ENCODE results near the gene MAOA. TPM values are rescaled to one million over a fixed set of nuclear protein-coding genes. Genes with fewer than 3 reads are reported as not detected.
A peak's percentile ranks its signal among the peaks of the same experiment; 100 is the strongest.
"Not testable (repeated sequence)": the region's sequence is repeated elsewhere in the genome, so short reads cannot be mapped to it uniquely, and the experiment has no call there.

MAOA gene
- polyA plus RNA-seq, 2 of the 4 experiments (the other 2 are of a cell fraction), result 0.34 to 5.6 TPM

DNA sequence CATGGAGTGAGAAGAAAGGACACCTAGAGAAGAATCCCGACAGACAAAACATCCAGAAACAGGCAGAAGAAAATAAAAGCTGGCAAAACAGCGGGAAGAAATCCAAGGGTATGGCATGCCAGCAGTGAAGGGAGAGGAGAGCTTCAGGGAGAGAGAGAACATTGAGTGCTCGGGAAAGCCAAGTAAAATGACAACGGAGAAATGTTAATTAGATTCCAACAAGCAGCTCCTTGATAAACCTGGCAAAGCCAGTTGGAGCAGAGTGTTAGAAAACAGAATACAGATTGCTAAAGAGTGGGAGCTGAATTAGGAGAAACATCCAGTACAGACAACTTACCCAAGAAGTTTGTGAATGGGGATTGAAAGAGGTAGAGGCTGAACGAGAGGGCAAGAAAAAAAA, 40.4 kb upstream of the MAOA start:
- no peak for ATAC-seq
- no peak for FAIRE-seq
- no peak for TF ChIP-seq CEBPB (IDR thresholded peaks at IDR 0.05)
- TF ChIP-seq MAZ (IDR thresholded peaks at IDR 0.05; ENCODE audit: borderline replicate concordance, low read depth, low read length), result no peak
- TF ChIP-seq PHF8 (IDR thresholded peaks at IDR 0.05; ENCODE audit: borderline replicate concordance, low read depth), result no peak
- TF ChIP-seq CHD4 (IDR thresholded peaks at IDR 0.05; ENCODE audit: borderline replicate concordance), result no peak
- no peak for TF ChIP-seq GATA3 (IDR thresholded peaks at IDR 0.05; ENCODE audit: borderline replicate concordance)
- no peak for TF ChIP-seq ZFP36 (IDR thresholded peaks at IDR 0.05; ENCODE audit: borderline replicate concordance, partially characterized antibody)
- TF ChIP-seq EHF (CRISPR knock-in tag; IDR thresholded peaks at IDR 0.05), result no peak
- no peak for TF ChIP-seq JUN (IDR thresholded peaks at IDR 0.05)
- TF ChIP-seq, protein P1, sequence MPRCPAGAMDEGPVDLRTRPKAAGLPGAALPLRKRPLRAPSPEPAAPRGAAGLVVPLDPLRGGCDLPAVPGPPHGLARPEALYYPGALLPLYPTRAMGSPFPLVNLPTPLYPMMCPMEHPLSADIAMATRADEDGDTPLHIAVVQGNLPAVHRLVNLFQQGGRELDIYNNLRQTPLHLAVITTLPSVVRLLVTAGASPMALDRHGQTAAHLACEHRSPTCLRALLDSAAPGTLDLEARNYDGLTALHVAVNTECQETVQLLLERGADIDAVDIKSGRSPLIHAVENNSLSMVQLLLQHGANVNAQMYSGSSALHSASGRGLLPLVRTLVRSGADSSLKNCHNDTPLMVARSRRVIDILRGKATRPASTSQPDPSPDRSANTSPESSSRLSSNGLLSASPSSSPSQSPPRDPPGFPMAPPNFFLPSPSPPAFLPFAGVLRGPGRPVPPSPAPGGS (IDR thresholded peaks at IDR 0.05), result no peak
- TF ChIP-seq MAX (IDR thresholded peaks at IDR 0.05), result no peak
- no peak for TF ChIP-seq NPAS2 (CRISPR knock-in tag; IDR thresholded peaks at IDR 0.05; ENCODE audit: borderline replicate concordance)
- no peak for TF ChIP-seq POLR2A (IDR thresholded peaks at IDR 0.05; ENCODE audit: low read length)
- TF ChIP-seq RNF2 (IDR thresholded peaks at IDR 0.05; ENCODE audit: borderline replicate concordance, low read depth), result no peak
- TF ChIP-seq, protein P2, sequence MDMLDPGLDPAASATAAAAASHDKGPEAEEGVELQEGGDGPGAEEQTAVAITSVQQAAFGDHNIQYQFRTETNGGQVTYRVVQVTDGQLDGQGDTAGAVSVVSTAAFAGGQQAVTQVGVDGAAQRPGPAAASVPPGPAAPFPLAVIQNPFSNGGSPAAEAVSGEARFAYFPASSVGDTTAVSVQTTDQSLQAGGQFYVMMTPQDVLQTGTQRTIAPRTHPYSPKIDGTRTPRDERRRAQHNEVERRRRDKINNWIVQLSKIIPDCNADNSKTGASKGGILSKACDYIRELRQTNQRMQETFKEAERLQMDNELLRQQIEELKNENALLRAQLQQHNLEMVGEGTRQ (IDR thresholded peaks at IDR 0.05), result no peak
- no peak for TF ChIP-seq HDAC2 (IDR thresholded peaks at IDR 0.05)
- no peak overlapping the region for H3K4me2 ChIP-seq
- no peak overlapping the region for H3K27ac ChIP-seq
- CTCF ChIA-PET, result no interaction called here
- H3K9me3 ChIP-seq, result no peaks in the 10 kb centered on the region
- H3K4me3 ChIP-seq, result no peak overlapping the region
- WGBS (ENCODE audit: missing lambda C conversion rate), result 52% methylated on average over 5 of the region's 5 CpGs
- no peak for DNase-seq (ENCODE audit: low read depth in 1 of 2, low spot score in 1 of 2)
- H3K4me1 ChIP-seq, result no peaks in the 10 kb centered on the region
- POLR2A ChIA-PET, result no interaction called here

DNA sequence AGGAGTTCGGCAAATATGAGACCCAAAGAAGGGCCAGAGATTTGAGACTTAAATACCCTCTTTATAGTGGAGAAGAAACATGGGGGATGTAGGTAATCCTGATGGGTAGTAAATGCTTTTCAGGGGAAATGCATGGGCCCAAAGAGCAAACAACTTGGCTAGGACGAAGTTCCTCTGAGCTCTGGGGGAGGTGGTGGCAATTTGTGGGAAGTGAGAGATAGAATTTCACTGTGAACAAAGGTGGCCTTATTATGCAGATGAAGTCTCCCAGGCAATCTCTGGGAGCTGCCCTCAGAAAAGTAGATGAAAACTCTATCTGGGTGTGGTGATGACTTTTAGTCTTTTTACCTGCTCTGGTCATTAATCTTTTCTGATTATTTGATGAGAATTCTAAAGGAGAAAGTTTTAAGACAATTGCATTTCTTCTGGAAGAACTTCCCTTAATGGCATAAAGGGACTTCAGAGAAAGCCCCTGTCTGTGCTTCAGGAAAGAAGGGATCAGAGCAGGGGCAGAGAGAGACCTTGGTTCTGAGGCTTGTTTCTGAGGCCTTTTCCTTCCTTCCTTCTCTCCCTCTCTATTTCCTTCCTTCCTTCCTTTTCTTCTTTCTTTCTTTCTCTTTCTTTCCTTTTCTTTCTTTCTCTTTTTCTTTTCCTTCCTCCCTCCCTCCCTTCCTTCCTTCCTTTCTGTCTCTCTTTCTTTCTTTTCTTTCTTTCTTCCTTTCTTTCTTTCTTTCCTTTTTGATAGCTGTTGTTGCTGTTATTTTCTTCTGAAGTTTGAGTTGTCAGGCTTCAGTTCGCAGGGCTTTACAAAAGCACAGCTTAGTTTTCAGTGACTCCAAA, 37.5 kb upstream of the MAOA start:
- ATAC-seq (no peak), FAIRE-seq (no peak), DNase-seq (ENCODE audit: low read depth in 1 of 2, low spot score in 1 of 2) (no peak)
- no peak overlapping the region for H3K27ac ChIP-seq
- H3K4me2 ChIP-seq, result no peak overlapping the region
- ChIA-PET POLR2A (no interaction called here), CTCF (no interaction called here)
- TF ChIP-seq SREBF2 (IDR thresholded peaks at IDR 0.05) (no peak), HOXB5 (CRISPR knock-in tag; IDR thresholded peaks at IDR 0.05) (no peak), NPAS2 (CRISPR knock-in tag; IDR thresholded peaks at IDR 0.05; ENCODE audit: borderline replicate concordance) (no peak)
- no peak overlapping the region for H3K4me3 ChIP-seq
- H3K9me3 ChIP-seq, result no peaks in the 10 kb centered on the region
- no peaks in the 10 kb centered on the region for H3K4me1 ChIP-seq
- 59% methylated on average over 3 of the region's 3 CpGs for WGBS (ENCODE audit: missing lambda C conversion rate)

- ATAC-seq; H3K4me3 ChIP-seq; H3K4me2 ChIP-seq; POLR2A ChIA-PET; H3K4me1 ChIP-seq; CTCF ChIA-PET; H3K27ac ChIP-seq; H3K9me3 ChIP-seq; DNase-seq (ENCODE audit: low read depth in 1 of 2, low spot score in 1 of 2): not testable (repeated sequence)
- 48% methylated on average over 2 of the region's 2 CpGs for WGBS (ENCODE audit: missing lambda C conversion rate)
- FAIRE-seq, result peak; percentile 68
Observed at GRCh38 chrX:43619861-43620260, 36.2 kb upstream of the MAOA start.

GRCh38 chrX:43627147-43627546, 29.0 kb upstream of the MAOA start:
- no peak overlapping the region for H3K27ac ChIP-seq
- H3K4me1 ChIP-seq, result no peaks in the 10 kb centered on the region
- DNase-seq (ENCODE audit: low read depth in 1 of 2, low spot score in 1 of 2) (no peak), ATAC-seq (no peak), FAIRE-seq (no peak)
- H3K9me3 ChIP-seq, result no peaks in the 10 kb centered on the region
- CTCF ChIA-PET, result interaction anchor here (1.6 kb wide), 1 partner anchor 33 kb away, joined by 3 read pairs; no protein-coding TSS in a partner anchor
- POLR2A ChIA-PET, result no interaction called here
- H3K4me3 ChIP-seq, result no peak overlapping the region
- no peak overlapping the region for H3K4me2 ChIP-seq
- TF ChIP-seq, protein P3, sequence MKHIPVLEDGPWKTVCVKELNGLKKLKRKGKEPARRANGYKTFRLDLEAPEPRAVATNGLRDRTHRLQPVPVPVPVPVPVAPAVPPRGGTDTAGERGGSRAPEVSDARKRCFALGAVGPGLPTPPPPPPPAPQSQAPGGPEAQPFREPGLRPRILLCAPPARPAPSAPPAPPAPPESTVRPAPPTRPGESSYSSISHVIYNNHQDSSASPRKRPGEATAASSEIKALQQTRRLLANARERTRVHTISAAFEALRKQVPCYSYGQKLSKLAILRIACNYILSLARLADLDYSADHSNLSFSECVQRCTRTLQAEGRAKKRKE (CRISPR knock-in tag; IDR thresholded peaks at IDR 0.05; ENCODE audit: low read depth), result no peak
- TF ChIP-seq CBX8 (IDR thresholded peaks at IDR 0.05), result no peak
- no peak for TF ChIP-seq HOXA7 (CRISPR knock-in tag; IDR thresholded peaks at IDR 0.05)
- TF ChIP-seq, protein P4, sequence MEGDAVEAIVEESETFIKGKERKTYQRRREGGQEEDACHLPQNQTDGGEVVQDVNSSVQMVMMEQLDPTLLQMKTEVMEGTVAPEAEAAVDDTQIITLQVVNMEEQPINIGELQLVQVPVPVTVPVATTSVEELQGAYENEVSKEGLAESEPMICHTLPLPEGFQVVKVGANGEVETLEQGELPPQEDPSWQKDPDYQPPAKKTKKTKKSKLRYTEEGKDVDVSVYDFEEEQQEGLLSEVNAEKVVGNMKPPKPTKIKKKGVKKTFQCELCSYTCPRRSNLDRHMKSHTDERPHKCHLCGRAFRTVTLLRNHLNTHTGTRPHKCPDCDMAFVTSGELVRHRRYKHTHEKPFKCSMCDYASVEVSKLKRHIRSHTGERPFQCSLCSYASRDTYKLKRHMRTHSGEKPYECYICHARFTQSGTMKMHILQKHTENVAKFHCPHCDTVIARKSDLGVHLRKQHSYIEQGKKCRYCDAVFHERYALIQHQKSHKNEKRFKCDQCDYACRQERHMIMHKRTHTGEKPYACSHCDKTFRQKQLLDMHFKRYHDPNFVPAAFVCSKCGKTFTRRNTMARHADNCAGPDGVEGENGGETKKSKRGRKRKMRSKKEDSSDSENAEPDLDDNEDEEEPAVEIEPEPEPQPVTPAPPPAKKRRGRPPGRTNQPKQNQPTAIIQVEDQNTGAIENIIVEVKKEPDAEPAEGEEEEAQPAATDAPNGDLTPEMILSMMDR (IDR thresholded peaks at IDR 0.05), result no peak
- TF ChIP-seq HOXB5 (CRISPR knock-in tag; IDR thresholded peaks at IDR 0.05), result no peak
- TF ChIP-seq BHLHE40 (IDR thresholded peaks at IDR 0.05; ENCODE audit: low read depth, low read length), result no peak
- no peak for TF ChIP-seq NR3C1 (IDR thresholded peaks at IDR 0.05)
- TF ChIP-seq, protein P1 (IDR thresholded peaks at IDR 0.05), result no peak
- TF ChIP-seq, protein P5, sequence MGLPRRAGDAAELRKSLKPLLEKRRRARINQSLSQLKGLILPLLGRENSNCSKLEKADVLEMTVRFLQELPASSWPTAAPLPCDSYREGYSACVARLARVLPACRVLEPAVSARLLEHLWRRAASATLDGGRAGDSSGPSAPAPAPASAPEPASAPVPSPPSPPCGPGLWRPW (IDR thresholded peaks at IDR 0.05), result no peak
- no peak for TF ChIP-seq PHF8 (IDR thresholded peaks at IDR 0.05; ENCODE audit: borderline replicate concordance, low read depth)
- no peak for TF ChIP-seq RARB (CRISPR knock-in tag; IDR thresholded peaks at IDR 0.05)

Data from A549 (cell line).